Esophagus squamous epithelium (tissue), 5 donors: Measurements from ENCODE around the gene BEST2. TPM values are rescaled to one million over a fixed set of nuclear protein-coding genes. Genes with fewer than 3 reads are reported as not detected.

Source experiments
- DNase-seq: peaks from one replicate; lab custom pipeline; 2025; lab: John Stamatoyannopoulos, UW
- H3K27ac ChIP-seq, 4 donors: fragments of 200-600 bp; sonication (generic); one replicate each; pipeline ENCODE4 v1.5.1; 2016 to 2019; ENCODE audit warnings: mild to moderate bottlenecking in 1 of 4
- H3K27me3 ChIP-seq, 4 donors: fragments of 200-600 bp; sonication (generic); 1 replicate in 3 of 4; 2 replicates in 1 of 4; pipeline versions ENCODE4 v1.5.1 to v1.6.0; 2017 to 2021; ENCODE audit warnings: antibody characterized with exemption in 1 of 4
- H3K36me3 ChIP-seq, 3 donors: fragments of 200-600 bp; sonication (generic); one replicate each; pipeline ENCODE4 v1.5.1; 2016 to 2019
- H3K4me1 ChIP-seq, 3 donors: fragments of 200-600 bp; sonication (generic); one replicate each; pipeline ENCODE4 v1.5.1; 2017 to 2019
- H3K4me3 ChIP-seq, 4 donors: fragments of 200-600 bp; sonication (generic); 1 replicate in 3 of 4; 2 replicates in 1 of 4; pipeline ENCODE4 v1.5.1; 2016 to 2019; ENCODE audit warnings: mild to moderate bottlenecking in 2 of 4, moderate library complexity in 1 of 4
- H3K9me3 ChIP-seq, 3 donors: fragments of 200-600 bp; sonication (generic); one replicate each; pipeline ENCODE4 v1.5.1; 2016 to 2019
- POLR2A ChIP-seq, 4 donors: fragments of 450-650 bp; IDR thresholded peaks; one replicate each; pipeline ENCODE4 v1.6.1; 2017; ENCODE audit warnings: antibody characterized with exemption in 4 of 4, mild to moderate bottlenecking in 4 of 4, moderate library complexity in 3 of 4
- WGBS, 2 donors: methylation state at CpG; one replicate each; pipeline ENCODE4 v1.1.5; 2018; 5-methylcytosine and 5-hydroxymethylcytosine counted together
- intact Hi-C: fragments of 100-400 bp; cut with DNase I; formaldehyde crosslinking; loops from one replicate; pipeline ENCODE4 v1.15.0; 2022
- total RNA-seq, 4 donors: library from RNA; depleted of rRNA; stranded (reverse); fragments of >200 nt; gene quantifications; one replicate each; pipeline ENCODE4 v1.1.0, GENCODE V29; 2016
- TF ChIP-seq, protein P1 (sequence below), 6 experiments: fragments of 450-650 bp in 4 of 6; fragments of 200-600 bp in 2 of 6; sonication (generic) in 2 of 6; IDR thresholded peaks; one replicate each; pipeline ENCODE4 v1.5.1; 2016 to 2019; ENCODE audit warnings: antibody characterized with exemption in 6 of 6, mild to moderate bottlenecking in 4 of 6, moderate library complexity in 4 of 6
- donor health status: DM: yes; HTN: yes; CAD: no.

The BEST2 gene
- total RNA-seq = 1 to 10 TPM in 1 of 4 donors, under 1 TPM in 1, not detected in 2; 0.27 to 1.3 TPM

DNA sequence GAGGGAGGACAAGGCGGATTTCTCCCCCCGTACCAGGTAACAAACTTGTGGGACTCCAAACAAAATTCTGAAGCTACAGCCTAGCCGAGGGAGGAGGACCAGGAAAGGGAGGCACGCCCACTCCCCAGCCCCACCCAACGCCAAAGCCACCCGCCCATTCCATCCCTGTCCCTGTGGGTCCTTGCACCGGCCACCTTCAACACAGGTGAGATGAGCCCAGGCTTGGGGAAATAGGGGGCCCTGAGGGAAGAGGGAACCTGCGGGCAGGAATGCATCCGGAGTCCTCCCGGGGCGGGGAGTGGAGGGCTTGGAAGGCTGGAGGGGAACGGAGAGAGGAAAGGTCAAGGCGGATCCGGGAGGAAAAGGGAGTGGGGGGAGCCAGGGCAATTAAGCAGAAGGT lies at the start of gene BEST2:
Gene BEST2 (plus strand): TSS at position 157 of the 400 bp plus-strand sequence. CDS start 802 bp downstream, outside the sequence.
- intact Hi-C loops = no loop called here
- peaks cover 0 to 9% (median 0%) of the 10 kb centered on the region in 3 donors for H3K9me3 ChIP-seq
- peaks cover 9 to 19% (median 12%) of the 10 kb centered on the region in 3 donors for H3K36me3 ChIP-seq
- no peak for TF ChIP-seq POLR2A (IDR thresholded peaks at IDR 0.05)
- TF ChIP-seq, protein P1, sequence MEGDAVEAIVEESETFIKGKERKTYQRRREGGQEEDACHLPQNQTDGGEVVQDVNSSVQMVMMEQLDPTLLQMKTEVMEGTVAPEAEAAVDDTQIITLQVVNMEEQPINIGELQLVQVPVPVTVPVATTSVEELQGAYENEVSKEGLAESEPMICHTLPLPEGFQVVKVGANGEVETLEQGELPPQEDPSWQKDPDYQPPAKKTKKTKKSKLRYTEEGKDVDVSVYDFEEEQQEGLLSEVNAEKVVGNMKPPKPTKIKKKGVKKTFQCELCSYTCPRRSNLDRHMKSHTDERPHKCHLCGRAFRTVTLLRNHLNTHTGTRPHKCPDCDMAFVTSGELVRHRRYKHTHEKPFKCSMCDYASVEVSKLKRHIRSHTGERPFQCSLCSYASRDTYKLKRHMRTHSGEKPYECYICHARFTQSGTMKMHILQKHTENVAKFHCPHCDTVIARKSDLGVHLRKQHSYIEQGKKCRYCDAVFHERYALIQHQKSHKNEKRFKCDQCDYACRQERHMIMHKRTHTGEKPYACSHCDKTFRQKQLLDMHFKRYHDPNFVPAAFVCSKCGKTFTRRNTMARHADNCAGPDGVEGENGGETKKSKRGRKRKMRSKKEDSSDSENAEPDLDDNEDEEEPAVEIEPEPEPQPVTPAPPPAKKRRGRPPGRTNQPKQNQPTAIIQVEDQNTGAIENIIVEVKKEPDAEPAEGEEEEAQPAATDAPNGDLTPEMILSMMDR (IDR thresholded peaks at IDR 0.05) = no peak
- no peak within 1 kb of the TSS for H3K4me3 ChIP-seq
- peak within 1 kb of the TSS in 1 of 4 donors; percentile 69 for H3K27ac ChIP-seq
- peaks cover 0 to 41% (median 0%) of the 10 kb centered on the region in 4 donors for H3K27me3 ChIP-seq
- WGBS, 2 donors = 20 to 53% methylated on average over 6 to 11 of the region's 14 CpGs
- DNase-seq = no peak
- H3K4me1 ChIP-seq = peaks cover 18 to 39% (median 20%) of the 10 kb centered on the region in 3 donors

DNA sequence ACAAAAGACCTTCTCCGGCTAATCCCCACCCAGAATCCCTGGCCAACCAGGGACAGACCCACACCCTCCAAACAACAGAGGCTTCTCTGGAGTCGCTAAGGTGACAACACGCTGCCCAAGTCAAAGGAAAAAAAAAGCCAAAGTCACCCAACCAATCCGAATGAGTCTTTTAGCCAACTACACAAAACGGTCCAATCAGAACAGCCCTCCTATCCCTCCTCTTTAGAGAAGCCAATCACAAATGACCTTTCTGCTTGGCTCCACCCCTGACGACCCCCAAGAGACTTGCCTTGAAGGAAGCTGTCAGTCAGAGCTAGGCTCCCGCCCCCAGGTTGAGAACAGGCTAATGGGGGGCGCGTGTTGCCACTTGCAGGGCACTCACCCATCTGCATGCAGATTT lies 48.5 kb upstream of the BEST2 start:
- DNase-seq = no peak
- intact Hi-C loops = no loop called here
- TF ChIP-seq, protein P1 (IDR thresholded peaks at IDR 0.05) = no peak
- no peak for TF ChIP-seq POLR2A (IDR thresholded peaks at IDR 0.05)
- no peak overlapping the region for H3K27ac ChIP-seq
- H3K4me3 ChIP-seq = no peak overlapping the region
- H3K36me3 ChIP-seq = peaks cover 42 to 100% (median 66%) of the 10 kb centered on the region in 3 donors
- 58% methylated on average over 4 to 5 of the region's 9 CpGs for WGBS, 2 donors
- H3K4me1 ChIP-seq = no peaks in the 10 kb centered on the region
- H3K27me3 ChIP-seq = no peaks in the 10 kb centered on the region
- H3K9me3 ChIP-seq = no peaks in the 10 kb centered on the region

DNA sequence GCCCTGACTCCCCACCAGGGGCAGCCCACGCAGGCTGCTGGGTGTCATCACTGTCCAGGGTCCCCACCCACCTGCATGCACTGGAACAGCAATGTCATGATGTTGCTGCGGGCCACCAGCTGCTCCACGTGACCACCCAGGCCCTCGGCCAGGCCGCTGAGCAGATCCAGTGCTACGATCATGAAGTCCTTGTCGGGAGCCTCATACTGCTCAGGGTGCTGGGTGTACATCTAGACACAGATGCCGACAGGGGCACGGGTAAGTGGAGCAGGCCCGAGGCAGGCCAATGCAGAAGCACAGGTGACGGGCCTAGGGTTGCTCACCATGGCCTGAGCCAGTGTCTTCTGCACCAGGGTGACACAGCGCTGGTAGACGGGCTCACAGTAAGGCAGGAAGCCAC lies 46.4 kb upstream of the BEST2 start:
- peaks cover 55 to 100% (median 83%) of the 10 kb centered on the region in 3 donors for H3K36me3 ChIP-seq
- WGBS, 2 donors = 96 to 100% methylated on average over 2 to 8 of the region's 13 CpGs
- H3K27me3 ChIP-seq = no peaks in the 10 kb centered on the region
- intact Hi-C loops = no loop called here
- no peak for TF ChIP-seq POLR2A (IDR thresholded peaks at IDR 0.05)
- no peak for DNase-seq
- H3K9me3 ChIP-seq = no peaks in the 10 kb centered on the region
- no peak overlapping the region for H3K4me3 ChIP-seq
- H3K4me1 ChIP-seq = no peaks in the 10 kb centered on the region
- H3K27ac ChIP-seq = no peak overlapping the region

DNA sequence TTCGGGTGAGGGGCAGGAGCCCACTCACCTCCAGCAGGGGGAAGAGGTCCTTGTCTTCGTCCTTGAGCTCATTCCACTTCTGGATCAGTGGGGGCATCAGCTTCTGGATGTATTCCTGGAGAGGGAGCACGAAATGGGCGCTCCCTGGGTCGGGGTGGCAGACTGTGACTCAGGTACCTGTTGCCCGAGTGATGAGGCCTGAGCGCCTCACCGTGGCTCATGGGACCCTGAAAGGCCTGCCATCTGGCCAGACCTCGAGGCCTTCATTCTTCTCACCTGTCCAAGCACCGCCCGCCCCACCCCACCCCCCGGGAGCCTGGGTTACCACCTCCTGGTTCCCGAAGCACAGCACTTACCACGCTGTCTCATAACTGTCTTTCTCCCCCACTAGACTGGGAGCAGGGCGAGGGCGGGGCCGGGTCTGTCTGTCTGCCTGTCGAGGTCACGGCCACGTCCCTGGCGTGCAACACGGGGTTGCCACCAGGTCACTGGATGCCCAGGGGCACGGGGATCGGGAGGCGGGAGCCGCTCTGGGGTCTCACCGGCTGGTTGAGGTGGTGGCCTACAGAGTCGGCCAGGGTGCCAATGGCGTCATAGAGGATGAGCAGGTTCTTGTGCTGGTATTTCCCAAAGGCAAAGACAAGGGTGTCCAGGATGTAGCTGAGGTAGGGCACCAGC lies 45.8 kb upstream of the BEST2 start:
- Histone ChIP-seq H3K27ac (no peak overlapping the region), H3K36me3 (peaks cover 57 to 100% (median 83%) of the 10 kb centered on the region in 3 donors), H3K27me3 (no peaks in the 10 kb centered on the region), H3K4me1 (no peaks in the 10 kb centered on the region), H3K4me3 (no peak overlapping the region), H3K9me3 (no peaks in the 10 kb centered on the region)
- WGBS, 2 donors = 84 to 85% methylated on average over 5 to 7 of the region's 29 CpGs
- TF ChIP-seq, protein P1 (IDR thresholded peaks at IDR 0.05) = no peak
- TF ChIP-seq POLR2A (IDR thresholded peaks at IDR 0.05) = no peak
- DNase-seq = no peak
- intact Hi-C loops = no loop called here

DNA sequence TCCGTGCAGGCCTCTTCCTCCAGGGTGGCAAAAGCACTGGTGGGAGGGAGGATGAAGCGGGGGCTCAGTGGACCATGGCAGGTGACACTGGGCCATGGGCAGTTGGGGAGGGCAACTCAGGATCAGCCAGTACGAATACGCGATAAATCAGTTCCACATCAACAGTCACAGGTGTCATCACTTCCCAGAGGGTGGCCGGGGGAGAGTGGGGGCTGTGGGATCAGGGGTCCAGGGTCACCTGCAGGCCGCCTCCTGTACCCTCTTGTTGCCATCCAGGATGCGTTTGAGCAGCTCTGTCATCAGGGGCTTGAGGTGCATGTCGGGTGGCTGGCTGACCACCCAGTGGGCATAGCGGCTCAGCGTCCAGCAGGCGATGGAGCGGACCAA lies 45.3 kb upstream of the BEST2 start:
- Histone ChIP-seq H3K4me3 (no peak overlapping the region), H3K9me3 (no peaks in the 10 kb centered on the region), H3K27me3 (no peaks in the 10 kb centered on the region), H3K36me3 (peaks cover 56 to 100% (median 82%) of the 10 kb centered on the region in 3 donors), H3K27ac (no peak overlapping the region), H3K4me1 (no peaks in the 10 kb centered on the region)
- no peak for TF ChIP-seq POLR2A (IDR thresholded peaks at IDR 0.05)
- TF ChIP-seq, protein P1 (IDR thresholded peaks at IDR 0.05) = no peak
- DNase-seq = no peak
- 89 to 93% methylated on average over 3 to 8 of the region's 13 CpGs for WGBS, 2 donors
- intact Hi-C loops = no loop called here
